Fibroblast of lung (primary cell): ENCODE data around the gene ATP5F1D. TPM values are rescaled to one million over a fixed set of nuclear protein-coding genes. Genes with fewer than 3 reads are reported as not detected.
A peak's percentile ranks its signal among the peaks of the same experiment; 100 is the strongest.

ENCODE experiments used
- DNase-seq, 2 donors: peaks; one replicate each; pipeline versions ENCODE4 v3.0.0 to v3.0.0-alpha.2; 2010; ENCODE audit warnings: low read depth in 2 of 2
- H2AFZ ChIP-seq: 2 replicates; pipeline ENCODE4 v1.5.1; 2012; ENCODE audit warnings: low read length, control low read depth, inconsistent platforms
- H3K27ac ChIP-seq: 2 replicates; pipeline ENCODE4 v1.5.1; 2011; ENCODE audit warnings: low read length, control low read depth; ENCODE audit not compliant: insufficient read depth
- H3K27me3 ChIP-seq: 2 replicates; pipeline ENCODE4 v1.5.1; 2011; ENCODE audit warnings: mild to moderate bottlenecking, low read length; ENCODE audit not compliant: control insufficient read depth, insufficient read depth
- H3K36me3 ChIP-seq: 2 replicates; pipeline ENCODE4 v1.5.1; 2011; ENCODE audit warnings: low read length; ENCODE audit not compliant: control insufficient read depth, insufficient read depth
- H3K4me1 ChIP-seq: 2 replicates; pipeline ENCODE4 v1.5.1; 2011; ENCODE audit warnings: low read length; ENCODE audit not compliant: control insufficient read depth, insufficient read depth; ENCODE audit errors: extremely low read depth
- H3K4me2 ChIP-seq: 2 replicates; pipeline ENCODE4 v1.5.1; 2011; ENCODE audit warnings: low read length, control low read depth; ENCODE audit not compliant: insufficient read depth; ENCODE audit errors: extremely low read depth
- H3K4me3 ChIP-seq, 4 experiments: fragments of 200-600 bp in 1 of 4; sonication (generic) in 1 of 4; replicated peaks in 1 of 4; 2 replicates each; pipeline ENCODE4 v1.5.1; 2011 to 2016; ENCODE audit warnings: low read length in 4 of 4, low read depth in 3 of 4, mild to moderate bottlenecking in 3 of 4, control low read depth in 2 of 4, inconsistent platforms in 1 of 4, mixed read lengths in 1 of 4; ENCODE audit not compliant: insufficient read depth in 1 of 4; ENCODE audit errors: control extremely low read depth in 1 of 4
- H3K79me2 ChIP-seq: 2 replicates; pipeline ENCODE4 v1.5.1; 2012; ENCODE audit warnings: mild to moderate bottlenecking, low read length, inconsistent platforms; ENCODE audit not compliant: control insufficient read depth, insufficient read depth
- H3K9ac ChIP-seq: 2 replicates; pipeline ENCODE4 v1.5.1; 2011; ENCODE audit warnings: mild to moderate bottlenecking, low read length, control low read depth; ENCODE audit not compliant: insufficient read depth
- H3K9me3 ChIP-seq: 2 replicates; pipeline ENCODE4 v1.5.1; 2012; ENCODE audit warnings: low read depth, low read length; ENCODE audit not compliant: control insufficient read depth, insufficient read depth
- H4K20me1 ChIP-seq: 2 replicates; pipeline ENCODE4 v1.5.1; 2011; ENCODE audit warnings: low read length; ENCODE audit not compliant: control insufficient read depth, insufficient read depth; ENCODE audit errors: extremely low read depth
- EZH2 ChIP-seq: IDR thresholded peaks from 2 replicates; pipeline ENCODE4 v1.5.1; 2012; ENCODE audit warnings: low read length, control low read depth, mild to moderate bottlenecking; ENCODE audit errors: missing control alignments
- polyA plus RNA-seq, 2 donors: library from polyadenylated mRNA; depleted of rRNA in 1 of 2; stranded (reverse) in 1 of 2; unstranded in 1 of 2; fragments of >200 nt; gene quantifications; 2 replicates each; pipeline ENCODE4 v1.2.1, GENCODE V29; 2011 to 2012; ENCODE audit warnings: missing spikeins in 1 of 2
- total RNA-seq: library from RNA; depleted of rRNA; stranded (reverse); fragments of >200 nt; gene quantifications from 2 replicates; pipeline ENCODE4 v1.2.1, GENCODE V29; 2014
- TF ChIP-seq, protein P1 (sequence below), 2 donors: IDR thresholded peaks in 1 of 2; conservative IDR thresholded peaks in 1 of 2; 1 replicate in 1 of 2; 2 replicates in 1 of 2; pipeline ENCODE4 v1.5.1; 2011 to 2012; ENCODE audit warnings: low read length in 2 of 2, control low read depth in 1 of 2, inconsistent platforms in 1 of 2, low read depth in 1 of 2, mild to moderate bottlenecking in 1 of 2

The ATP5F1D gene
- total and polyA plus RNA-seq, 2 donors (not counting 1 experiment from before 2014, with no cell fraction given): 20.5 to 53.8 TPM

DNA sequence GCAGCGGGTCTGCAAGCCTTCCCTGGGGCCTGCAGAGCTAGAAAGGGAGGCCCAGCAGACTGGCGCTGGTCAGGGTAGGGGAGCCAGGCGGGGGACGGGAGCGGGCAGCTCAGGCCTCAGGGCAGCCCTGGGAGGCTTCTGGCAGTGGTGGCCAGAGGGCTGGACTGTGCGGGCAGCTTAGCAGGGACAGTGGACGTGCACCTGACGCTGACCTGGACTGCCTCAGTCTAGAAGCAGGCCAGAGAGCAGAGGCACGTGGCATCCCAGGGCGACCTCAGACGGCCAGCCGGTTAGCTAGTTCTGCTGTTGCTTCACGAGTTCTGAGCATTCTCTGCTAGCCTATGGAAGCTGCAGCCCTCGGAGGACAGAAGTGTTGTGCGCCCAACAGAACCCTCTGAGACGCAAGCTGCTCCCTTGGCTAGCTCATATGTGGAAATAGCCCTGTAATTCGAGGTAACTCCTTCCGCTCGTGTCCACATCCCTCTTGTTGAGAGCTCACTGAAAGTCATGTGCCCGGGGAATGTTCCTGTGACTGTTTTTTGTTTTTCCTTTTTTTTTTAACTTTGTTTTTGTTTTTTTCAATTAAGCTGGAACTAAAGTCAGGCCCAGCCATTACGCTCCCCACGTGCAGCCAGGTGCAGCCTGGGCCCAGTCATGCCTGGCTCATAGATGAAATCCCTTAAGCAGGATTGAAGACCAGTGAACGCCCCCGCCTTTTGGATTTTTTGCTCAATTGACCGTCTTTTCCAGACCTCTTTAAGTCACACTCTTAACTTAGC, 31.9 kb downstream of the ATP5F1D start:
- H3K79me2 ChIP-seq: peaks cover 58% of the 10 kb centered on the region
- peaks cover 37% of the 10 kb centered on the region for H3K4me1 ChIP-seq
- H3K9ac ChIP-seq: peak overlapping the region; percentile 21
- no peak for TF ChIP-seq EZH2
- TF ChIP-seq, protein P1, sequence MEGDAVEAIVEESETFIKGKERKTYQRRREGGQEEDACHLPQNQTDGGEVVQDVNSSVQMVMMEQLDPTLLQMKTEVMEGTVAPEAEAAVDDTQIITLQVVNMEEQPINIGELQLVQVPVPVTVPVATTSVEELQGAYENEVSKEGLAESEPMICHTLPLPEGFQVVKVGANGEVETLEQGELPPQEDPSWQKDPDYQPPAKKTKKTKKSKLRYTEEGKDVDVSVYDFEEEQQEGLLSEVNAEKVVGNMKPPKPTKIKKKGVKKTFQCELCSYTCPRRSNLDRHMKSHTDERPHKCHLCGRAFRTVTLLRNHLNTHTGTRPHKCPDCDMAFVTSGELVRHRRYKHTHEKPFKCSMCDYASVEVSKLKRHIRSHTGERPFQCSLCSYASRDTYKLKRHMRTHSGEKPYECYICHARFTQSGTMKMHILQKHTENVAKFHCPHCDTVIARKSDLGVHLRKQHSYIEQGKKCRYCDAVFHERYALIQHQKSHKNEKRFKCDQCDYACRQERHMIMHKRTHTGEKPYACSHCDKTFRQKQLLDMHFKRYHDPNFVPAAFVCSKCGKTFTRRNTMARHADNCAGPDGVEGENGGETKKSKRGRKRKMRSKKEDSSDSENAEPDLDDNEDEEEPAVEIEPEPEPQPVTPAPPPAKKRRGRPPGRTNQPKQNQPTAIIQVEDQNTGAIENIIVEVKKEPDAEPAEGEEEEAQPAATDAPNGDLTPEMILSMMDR (conservative IDR thresholded peaks at IDR 0.05 in 1 of 2, IDR thresholded peaks at IDR 0.05 in 1 of 2; ENCODE audit: low read depth in 1 of 2, low read length in 2 of 2): no peak
- no peak overlapping the region for H2AFZ ChIP-seq
- H4K20me1 ChIP-seq: no peaks in the 10 kb centered on the region
- peaks cover 40% of the 10 kb centered on the region for H3K36me3 ChIP-seq
- peak overlapping the region; percentile 22 for H3K27ac ChIP-seq
- no peaks in the 10 kb centered on the region for H3K27me3 ChIP-seq
- DNase-seq: no peak
- peak overlapping the region in 1 of 4 experiments; percentile 7 for H3K4me3 ChIP-seq
- no peak overlapping the region for H3K4me2 ChIP-seq
- no peaks in the 10 kb centered on the region for H3K9me3 ChIP-seq

DNA sequence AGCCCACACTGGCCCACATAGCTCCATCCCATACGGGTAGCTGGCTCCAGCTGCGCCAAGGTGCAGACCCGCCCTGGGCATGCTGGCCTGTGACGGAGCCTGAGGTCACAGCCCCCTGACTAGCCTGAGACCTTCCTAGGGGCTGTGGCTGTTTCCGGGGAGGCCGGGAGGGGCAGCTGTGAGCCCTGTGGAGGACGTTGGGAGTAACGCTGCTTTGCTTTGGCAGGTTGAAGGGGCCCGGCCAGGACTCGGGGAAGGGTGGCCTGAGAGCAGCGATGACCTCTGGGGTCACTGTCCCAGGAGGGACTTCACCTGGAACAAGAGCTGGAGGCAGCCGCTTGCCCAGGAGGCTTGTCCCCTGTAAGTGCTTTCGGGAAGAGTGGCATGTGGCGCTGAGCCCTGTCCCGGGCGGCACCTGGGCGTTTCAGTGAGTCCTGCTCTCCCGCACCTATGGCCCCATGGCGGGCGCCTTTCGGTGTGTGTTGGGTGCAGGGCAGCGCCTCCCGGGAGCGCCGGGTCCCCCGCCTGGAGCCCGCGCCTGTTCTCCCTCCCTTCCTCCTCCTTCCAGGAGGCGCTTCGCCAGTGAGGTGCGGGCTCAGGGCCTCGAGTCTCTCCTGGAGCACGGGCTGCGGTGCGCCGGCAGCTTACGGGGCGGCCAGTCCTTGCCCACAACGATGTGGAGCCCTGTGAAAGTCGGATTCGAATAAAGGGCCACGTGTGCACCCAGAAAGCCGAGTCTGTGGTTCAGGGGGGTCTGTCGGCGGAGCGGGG, 32.7 kb downstream of the ATP5F1D start:
- peaks cover 58% of the 10 kb centered on the region for H3K79me2 ChIP-seq
- peaks cover 34% of the 10 kb centered on the region for H3K4me1 ChIP-seq
- H3K9ac ChIP-seq: peak overlapping the region; percentile 85
- no peak for DNase-seq
- H3K36me3 ChIP-seq: peaks cover 45% of the 10 kb centered on the region
- no peaks in the 10 kb centered on the region for H4K20me1 ChIP-seq
- H3K9me3 ChIP-seq: no peaks in the 10 kb centered on the region
- H3K4me3 ChIP-seq: peak overlapping the region in 1 of 4 experiments; percentile 72
- peak overlapping the region; percentile 92 for H3K27ac ChIP-seq
- TF ChIP-seq, protein P1 (conservative IDR thresholded peaks at IDR 0.05 in 1 of 2, IDR thresholded peaks at IDR 0.05 in 1 of 2; ENCODE audit: low read depth in 1 of 2, low read length in 2 of 2): no peak
- no peak for TF ChIP-seq EZH2
- no peak overlapping the region for H2AFZ ChIP-seq
- peak overlapping the region; percentile 63 for H3K4me2 ChIP-seq
- H3K27me3 ChIP-seq: no peaks in the 10 kb centered on the region

DNA sequence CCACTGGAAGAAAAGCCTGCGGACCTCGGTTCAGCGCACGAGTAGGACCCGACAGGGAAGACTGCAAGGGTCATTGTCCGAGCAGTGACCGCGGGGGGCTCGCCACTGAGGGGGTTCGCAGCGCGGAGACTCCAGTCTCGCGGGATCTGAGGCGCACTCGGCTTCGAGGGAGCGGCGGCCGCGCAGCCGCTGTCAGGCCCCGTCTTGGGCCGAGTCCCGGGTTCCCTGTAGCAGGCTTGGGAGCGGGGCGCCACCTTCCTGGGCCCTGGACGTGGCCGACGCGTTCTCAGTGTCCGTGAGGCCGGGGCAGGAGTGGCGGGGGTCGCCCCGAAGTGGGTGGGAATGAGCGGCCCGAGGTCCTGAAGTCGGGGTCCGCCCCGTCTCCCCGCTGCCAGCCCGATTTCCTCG, 33.3 kb downstream of the ATP5F1D start:
- no peaks in the 10 kb centered on the region for H4K20me1 ChIP-seq
- peaks cover 34% of the 10 kb centered on the region for H3K4me1 ChIP-seq
- TF ChIP-seq, protein P1 (conservative IDR thresholded peaks at IDR 0.05 in 1 of 2, IDR thresholded peaks at IDR 0.05 in 1 of 2; ENCODE audit: low read depth in 1 of 2, low read length in 2 of 2): no peak
- no peak for TF ChIP-seq EZH2
- H3K79me2 ChIP-seq: peaks cover 56% of the 10 kb centered on the region
- H3K27ac ChIP-seq: peak overlapping the region; percentile 92
- H2AFZ ChIP-seq: no peak overlapping the region
- H3K36me3 ChIP-seq: peaks cover 48% of the 10 kb centered on the region
- H3K9me3 ChIP-seq: no peaks in the 10 kb centered on the region
- peak overlapping the region; percentile 85 for H3K9ac ChIP-seq
- no peak for DNase-seq
- no peaks in the 10 kb centered on the region for H3K27me3 ChIP-seq
- H3K4me3 ChIP-seq: peak overlapping the region in 2 of 4 experiments; percentile 34 to 72
- peak overlapping the region; percentile 63 for H3K4me2 ChIP-seq
